NCI-H748 (cell line): ENCODE results near the gene SP8.

Source experiments
- DNase-seq: peaks from one replicate; lab custom pipeline; 2025; ENCODE audit not compliant: unreplicated experiment; lab: John Stamatoyannopoulos, UW

SP8 gene

DNA sequence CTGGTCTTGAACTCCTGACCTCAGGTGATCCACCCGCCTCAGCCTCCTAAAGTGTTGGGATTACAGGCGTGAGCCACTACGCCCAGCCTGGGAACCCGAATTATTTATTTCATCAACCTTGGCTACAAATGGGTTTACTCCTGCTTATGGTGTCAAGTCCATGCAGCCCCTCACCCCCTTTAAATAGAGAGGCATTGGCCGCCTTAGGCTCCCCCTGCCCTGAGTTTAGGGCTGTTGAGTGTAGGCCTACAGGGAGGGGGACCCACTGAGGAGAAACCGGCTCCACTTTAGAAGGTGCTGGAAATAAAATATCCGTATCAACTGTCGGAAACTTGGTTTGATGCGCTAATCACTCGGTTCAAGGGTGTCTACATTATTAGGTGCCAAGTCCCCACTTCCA is 8.7 kb upstream of the SP8 start:
- no peak for DNase-seq

DNA sequence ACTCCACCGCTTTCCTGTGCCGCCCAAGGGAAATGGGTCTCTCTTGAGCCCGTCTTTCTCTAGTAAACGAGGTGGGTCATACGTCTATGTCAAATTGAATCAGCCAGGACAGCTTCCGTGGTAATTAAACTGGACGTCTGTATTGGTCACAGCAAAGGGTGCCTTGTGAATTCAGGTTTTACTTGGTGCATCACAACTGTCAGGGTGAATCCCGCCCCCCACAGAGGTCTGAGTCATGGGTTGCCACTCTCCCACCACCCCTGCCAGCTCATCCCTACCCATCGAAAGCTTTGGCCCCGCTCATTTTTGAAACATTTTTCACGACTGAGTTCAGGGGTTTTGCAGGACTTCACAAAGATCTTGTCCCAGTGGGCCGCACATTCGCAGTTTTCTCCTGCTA is 8.0 kb upstream of the SP8 start:
- no peak for DNase-seq

DNA sequence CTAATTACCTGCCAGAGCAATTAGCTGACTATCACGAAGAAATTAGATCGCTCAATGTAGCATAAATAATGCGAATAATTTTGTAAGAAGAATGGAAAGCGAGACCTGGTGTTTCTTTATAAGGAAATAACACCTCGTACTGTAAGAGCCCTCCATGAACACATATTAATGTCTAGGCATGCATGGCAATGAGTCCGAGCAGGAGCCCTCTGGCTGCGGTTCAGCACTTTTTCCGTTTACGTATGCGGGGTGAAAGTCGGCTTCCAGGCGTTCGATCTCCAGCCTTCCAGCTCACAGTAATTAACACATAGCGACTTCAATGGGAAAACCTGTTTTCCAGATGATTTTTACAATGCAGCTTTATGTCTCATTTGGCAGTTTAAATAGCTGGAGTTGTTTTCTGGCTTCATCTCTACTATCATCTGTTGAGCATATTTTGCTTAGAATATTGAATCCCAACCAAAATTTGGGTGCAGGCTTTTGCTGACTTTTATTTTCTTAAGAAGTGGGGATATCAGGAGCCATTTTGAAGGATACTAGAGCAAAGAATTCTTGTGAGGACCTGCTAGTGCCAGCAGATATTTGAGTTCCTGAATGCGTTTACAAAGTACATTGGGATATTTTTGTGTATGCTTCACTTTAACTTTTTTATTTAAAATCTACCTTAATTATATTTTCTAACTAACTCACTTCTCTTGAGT is 7.2 kb upstream of the SP8 start:
- peak; percentile 76 for DNase-seq

DNA sequence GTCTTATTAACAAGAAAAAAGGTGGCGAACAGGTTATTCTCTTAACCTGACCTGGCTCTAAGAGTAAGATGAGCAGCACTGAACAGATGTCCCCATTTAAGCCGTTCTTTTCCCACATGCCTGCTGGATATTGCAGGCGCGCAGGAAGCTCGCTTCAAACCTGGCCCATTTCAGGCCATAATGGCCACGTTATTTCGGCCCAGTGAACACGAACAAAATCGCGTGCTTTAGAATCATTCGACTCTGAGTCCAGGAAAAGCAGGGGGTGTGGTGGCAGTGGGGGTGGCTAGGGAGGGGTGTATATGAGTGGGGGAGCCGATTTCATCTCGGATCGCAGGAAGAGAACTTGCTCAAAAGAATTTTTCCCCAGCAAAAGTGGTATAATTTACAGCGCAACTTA is 6.6 kb upstream of the SP8 start:
- DNase-seq = peak; percentile 85

DNA sequence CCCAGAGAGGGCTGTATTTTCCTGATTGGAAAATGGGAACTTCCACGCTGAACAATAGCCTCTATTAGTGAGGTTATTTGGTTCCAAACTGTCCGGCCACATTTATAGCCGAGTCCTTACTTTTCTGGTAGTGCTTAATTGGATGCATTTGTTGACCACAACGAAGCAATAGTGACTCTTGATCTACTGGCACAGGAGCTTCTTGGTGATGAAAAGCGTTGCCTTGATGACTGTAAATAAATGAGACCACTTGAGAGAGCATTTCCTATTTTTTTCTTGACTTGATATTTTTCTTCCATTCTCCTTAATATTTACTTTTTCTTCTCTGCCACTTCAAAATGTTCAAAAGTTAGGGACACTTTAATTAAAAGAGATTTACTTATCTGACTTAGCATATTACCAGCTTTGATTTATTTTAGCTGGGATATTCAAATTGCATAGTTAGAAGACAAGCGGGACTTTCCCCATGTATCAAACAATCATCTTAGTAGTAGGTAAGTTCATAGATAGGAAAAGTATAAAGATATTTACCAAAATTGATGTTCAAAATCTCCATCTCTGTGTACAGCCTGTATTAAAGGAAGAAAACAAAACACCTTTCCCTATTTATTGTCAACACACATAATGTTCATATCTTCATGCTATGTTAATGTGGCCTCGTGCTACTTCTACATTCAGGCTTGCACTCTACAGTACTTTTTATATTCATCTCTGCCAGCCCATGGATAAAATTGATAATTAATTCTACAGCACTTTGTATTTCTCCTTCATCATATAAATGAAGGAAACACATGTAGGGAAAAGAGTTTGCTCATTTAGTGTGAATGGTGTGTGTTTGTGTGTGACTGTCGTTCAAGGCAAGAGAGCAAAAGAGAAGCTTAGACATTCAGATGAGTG is 5.1 kb upstream of the SP8 start:
- DNase-seq = no peak

DNA sequence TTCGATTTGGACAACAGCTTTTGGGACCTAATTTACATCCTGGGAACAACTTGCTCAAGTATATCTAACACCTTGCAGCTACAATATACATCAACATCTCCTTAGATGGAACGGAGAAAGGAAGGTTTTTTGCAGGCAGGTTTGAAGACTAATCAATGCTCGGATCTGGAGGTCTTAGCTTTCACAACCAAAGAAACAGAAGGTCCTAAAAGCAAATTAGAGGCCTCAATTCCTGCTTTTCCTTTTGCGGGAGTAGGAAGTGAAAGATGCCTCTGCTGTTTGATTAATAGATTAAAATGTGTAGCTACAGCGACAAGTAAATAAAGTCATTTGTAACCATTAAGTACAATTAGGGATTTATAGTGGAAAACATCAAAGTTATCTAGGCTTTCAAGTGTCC is 3.7 kb upstream of the SP8 start:
- no peak for DNase-seq

DNA sequence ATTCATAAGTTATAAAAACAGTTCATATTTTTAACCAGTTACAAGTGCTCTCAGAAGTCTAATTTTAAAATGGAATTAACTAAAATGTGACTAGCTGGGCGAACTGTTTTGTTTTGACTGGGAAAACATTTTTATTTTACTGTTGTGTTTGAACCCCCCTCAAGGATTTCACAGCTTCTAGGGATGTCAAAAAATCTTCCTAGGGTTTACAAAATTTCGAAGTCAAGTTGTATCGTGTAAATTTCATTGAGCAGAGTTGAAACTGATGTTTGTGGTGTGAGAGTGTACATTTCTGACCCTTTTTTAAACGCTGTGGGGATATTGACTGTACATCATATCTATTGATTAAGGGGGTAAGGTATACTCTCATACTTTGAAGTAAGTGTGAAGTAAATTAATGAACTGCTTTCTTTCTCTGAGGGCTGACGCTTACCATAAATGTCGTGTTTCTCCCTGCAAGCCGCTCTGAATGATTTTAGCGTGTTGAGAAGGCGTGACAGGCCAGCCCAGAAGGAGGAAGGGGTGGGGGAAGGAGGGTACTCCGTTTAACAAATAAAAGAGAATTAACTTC is 1.8 kb upstream of the SP8 start:
- DNase-seq = no peak

DNA sequence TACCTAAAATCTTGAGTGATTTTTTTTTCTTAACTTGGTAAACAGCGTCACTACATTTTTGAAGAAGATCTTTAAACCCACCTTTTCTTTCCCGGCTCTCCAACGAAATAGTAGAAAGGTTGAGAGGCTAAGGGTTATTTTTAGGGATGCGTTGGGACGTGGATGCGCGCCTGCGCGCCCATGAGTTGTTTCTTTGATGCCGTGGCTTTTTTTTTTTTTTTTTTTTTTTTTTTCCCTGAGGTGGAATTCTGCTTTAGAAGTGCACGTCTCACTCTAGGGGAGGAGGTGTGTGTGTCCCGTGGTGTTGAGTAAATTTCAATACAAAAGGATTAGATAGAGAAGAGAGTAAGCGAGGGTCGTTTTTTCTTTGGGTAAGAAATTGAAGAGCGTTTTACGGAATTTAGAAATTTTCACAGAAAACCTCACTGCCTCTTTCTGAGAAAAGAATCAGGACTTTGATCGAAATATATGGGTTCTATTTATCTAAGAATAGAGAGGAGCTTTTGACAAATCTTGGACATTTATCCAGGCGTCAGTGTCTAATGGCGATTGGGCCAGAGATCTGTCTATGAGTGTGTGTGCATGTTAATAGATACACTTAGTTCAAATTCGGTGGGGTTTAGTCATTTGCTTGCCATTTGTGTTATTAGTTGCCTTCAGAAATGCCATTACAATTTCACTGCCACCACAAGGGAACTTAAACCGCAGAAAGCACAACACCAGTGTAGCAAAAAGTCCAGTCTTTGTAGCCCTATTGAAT is 1.2 kb upstream of the SP8 start:
- peak; percentile 64 for DNase-seq

DNA sequence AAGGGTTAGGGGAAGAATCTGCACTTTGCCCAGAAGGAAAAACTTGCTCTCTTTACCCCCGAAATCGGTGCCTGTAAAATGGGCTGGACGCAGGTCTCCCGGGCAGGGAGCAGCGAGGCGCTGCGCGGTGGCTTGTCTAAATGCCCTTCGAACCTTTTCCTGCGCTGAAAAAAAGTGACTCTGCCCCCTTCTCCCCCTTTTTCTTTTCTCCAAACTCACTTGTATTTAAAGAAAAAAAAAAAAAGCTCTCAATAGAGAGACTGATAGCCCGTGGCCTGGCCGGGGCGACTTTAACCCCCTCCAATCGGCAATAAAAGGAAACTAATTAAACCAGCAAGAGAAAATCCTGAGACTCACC is 286 bp downstream of the SP8 start:
- DNase-seq = peak; percentile 66

DNA sequence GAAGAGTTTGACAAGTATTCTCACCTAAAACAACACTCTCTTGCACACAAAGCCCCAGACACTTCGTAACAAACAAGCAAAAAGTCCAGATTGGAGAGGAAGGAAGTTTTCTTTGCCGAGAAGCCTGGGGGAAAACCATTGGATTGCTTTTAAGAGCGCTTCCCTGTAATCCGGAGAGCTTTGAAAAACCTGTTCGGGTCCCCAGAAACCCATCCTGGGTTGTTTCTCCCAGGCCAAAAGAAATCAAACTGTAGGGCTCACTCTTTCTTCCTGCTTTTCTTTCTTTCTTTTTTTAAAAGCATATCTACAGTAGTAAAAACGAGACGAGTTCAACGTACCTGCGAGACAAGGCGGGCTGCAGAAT is 655 bp downstream of the SP8 start:
- DNase-seq = no peak

DNA sequence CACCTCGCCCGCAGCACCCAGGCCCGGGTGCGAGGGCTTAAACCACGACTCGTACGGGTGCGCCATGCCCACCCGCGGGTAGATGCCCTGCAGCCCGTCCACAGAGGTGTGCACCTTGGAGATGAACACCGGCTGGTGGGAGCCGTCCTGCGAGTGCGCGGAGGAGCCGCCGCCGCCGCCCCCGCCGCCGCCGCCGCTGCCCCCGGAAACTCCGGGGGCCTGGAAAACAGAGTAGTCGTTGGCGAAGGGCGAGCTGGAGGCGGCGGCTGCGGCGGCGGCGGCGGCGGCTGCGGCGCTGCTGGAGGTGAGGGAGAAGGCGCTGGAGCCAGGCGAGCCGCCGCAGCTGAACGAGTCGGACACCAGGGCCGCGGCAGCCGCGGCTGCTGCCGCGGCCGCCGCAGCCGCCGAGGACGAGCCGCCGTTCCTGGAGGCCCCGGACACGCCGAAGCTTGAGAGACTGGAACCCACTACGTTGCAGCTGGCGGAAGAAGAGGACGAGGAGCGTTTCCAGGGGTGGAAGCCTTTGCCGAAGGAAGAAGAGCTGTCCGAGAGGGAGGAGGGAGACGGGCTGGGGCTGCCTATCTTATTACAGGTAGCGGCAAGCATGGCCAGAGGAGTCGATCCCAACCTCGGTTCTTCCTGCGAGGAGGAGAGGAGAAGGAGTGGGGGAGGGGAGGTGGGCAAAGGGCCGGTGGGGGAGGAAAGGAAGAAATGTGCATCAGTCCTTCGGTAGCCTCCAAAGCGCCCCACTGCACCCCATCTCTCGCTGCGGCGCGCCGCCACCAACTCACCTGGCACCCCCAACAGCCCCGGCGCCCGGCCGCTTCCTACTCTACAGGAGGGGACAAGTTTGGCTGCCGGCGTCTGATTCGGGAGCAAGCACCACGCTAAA is 1.3 kb downstream of the SP8 start:
- DNase-seq = peak; percentile 71

DNA sequence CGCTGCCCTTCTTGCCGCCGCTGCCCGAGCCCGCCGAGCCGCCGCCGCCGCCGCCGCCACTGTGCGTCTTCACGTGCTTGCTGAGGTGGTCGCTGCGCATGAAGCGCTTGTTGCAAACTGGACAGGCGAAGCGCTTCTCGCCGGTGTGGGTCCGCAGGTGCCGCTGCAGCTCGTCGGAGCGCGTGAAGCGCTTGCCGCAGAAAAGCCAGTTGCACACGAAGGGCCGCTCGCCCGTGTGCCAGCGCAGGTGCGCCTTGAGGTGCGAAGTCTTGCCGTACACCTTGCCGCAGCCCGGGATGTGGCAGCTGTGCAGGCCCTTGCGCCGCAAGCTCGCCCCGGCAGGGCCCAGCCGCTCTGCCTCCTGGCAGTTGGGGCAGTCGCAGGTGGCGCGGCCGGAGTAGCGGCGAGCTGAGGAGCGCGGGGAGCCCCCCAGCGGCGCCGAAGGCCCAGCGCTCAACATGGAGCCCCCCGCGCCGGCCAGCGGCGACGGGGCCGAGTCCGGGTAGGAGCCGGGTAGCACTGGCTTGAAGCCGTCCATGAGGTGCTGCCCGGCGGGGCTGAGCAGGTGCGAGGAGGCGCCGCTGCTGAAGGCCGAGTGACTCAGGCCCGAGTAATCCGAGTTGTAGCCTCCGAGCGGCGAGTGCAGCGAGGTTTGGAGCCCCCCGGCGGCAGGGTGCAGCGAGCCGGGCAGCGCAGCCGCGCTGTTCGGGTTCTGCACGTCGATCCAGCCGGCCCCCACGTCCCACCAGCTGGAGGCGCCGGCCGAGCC is 2.1 kb downstream of the SP8 start:
- DNase-seq = peak; percentile 80

DNA sequence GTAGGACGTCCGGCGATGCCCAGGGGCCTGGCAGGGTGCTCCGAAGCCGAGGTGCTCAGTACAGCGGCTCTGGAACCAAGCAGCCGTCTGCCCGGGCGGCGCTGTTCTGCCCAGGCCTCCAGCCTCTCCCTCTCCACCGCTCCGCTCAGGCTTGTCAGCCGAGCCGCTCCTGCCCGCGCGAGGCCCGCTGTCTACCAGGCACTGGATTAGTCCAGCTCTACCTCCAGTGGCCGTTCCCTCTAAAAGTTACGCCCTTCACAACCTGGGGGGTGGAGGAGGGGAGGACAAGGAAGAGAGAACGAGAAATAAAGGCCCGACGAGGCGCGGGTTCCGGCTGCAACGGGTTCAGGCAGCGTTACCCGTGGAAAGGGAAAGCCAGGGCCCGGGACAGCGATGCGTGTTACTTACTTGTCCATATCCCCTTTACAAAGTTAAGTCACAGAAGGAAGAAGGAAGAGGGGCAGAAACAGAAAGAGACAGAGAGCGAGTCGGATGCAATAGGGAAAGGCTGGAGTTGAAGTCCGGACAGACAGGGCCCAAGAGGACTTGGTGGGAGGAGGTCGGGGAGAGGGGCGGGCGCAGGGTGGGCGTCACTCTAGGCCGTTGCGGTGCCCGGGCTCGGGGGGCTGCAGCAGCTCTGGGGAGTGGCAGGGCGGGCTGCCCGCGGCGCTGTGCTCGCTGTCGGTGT is 2.8 kb downstream of the SP8 start:
- no peak for DNase-seq

DNA sequence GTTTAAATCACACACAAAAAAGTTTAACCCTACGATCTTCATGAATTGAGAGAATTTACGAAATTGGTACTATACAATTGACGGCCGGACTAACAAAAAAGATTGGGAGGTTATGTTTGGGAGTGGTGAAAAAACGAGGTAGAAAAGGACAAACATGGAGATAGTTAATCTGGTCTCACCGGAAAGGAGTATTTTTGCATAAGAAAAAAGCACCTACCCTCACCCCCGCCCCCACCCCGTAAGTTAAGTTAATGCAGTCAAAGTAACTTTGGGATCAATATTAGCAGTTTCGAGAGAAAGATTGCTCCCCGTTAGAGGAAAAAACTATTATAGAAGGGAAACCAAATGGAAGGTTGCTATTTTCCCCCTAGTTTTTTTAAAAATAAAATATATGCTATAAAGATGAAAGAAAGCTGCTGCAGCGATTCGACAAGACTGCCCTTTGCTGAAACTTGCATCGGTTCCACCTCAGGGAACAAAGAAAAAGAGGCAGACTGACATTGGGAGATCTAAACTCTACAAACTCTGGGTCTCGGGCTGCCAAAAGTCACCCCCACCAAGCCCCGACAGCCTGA is 3.5 kb downstream of the SP8 start:
- DNase-seq = no peak

DNA sequence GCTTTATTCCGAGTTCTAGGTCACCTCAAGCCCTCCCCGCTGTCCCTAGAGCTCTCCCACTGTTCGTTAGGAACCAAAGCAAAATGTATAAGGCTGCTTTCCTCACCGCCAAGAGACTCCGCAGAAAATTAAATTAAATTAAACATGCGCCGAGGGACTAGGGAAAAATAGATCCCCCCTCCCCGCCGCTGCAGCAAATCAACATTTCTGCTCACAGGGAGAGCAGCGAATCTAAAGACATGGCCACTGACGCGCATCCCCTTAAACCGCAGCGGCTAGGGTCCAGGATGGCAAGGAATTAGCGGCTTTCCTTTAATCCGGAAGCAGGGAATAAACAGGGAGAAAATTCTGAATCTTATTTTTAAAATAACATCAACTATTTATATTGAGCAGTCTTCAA is 7.6 kb downstream of the SP8 start:
- no peak for DNase-seq

DNA sequence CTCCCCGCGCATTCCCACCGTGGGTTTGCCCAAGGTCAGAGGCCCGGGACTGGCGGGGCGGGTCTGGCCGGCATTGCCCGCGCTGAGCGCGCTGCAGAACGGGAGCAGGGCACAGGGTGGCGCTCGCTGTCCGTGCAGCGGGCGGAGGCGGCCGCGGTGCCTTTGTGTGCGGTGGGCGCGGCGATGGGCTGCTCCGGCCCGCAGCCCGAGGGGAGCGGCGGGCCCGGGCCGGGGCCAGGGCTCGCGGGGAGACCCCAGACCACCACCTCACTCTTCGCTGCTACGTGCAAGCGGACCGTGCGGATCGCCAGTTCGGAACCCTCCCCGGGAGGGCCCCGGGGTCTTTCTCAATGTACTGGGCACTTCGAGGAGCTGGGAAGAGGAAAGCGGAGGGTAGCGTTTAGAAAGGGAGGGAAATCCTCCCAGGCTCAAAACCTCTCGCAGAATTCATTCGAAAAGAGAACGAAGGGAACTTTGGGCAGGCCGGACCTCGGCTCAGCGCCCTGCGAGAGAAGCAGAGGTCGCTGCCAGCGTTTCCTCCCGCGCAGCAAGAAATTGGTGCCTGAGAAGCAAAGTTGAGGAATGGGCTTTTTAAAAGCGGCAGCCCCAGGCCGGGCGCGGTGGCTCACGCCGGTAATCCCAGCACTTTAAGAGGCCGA is 8.5 kb downstream of the SP8 start:
- peak; percentile 81 for DNase-seq

DNA sequence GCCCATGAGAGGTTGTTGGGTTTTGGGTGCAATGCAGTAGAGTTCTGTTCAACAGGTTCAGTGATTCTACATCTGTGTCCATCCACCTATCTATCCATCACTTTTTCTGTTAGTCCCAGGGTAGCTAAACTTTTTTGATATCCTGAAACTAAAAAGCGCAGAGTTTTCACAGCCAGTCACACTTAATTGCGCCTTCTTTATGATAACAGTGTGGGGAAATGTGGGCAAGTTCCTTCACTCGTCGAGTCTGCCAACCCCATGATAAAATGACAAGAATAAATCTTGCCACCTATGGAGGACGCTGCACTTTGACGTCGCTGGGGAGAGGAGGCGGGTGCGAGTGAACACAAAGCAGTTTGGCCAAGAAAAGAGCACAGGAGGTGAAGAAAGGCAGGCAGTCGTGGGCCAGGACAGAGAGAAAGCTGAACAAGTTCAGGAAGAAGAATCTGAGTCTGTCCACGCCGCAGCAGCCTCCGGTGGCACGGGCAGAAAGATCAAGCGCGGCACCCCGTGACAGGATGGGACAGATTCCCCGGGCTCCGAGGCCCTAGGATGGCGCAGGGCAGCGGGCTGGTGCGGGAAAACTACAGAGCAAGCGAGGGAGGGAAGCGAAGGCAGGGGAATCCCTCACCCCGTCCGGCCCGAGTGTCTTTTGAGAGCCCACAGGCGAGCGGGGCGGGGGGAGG is 9.2 kb downstream of the SP8 start:
- DNase-seq = peak; percentile 54

DNA sequence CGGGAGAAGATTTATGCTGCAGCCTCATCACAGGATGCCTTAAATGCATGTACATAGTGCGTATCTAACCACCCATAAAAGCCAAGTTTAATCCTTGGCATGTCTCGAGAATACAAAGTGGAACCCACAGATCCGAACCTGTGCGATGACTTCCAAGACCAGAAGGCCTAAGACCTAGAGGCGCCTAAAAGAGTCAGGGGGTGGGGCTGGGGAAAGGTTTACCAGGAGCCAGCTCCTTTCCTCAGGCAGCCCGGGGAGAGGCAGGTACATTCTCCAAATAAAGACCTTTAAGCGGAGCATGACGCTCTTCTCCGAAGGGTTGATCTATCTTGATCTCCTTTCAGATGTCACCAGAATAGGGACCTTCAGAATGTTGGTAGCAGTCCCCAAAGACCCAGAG is 9.7 kb downstream of the SP8 start:
- no peak for DNase-seq
